Activated T-helper 17 cell treated with anti-CD3 and anti-CD28 coated beads, Interleukin-2, amount 50 U/mL, for 72 hours (primary cell): ENCODE results near the gene SEL1L. TPM values are rescaled to one million over a fixed set of nuclear protein-coding genes. Genes with fewer than 3 reads are reported as not detected.
"Not testable (repeated sequence)": the region's sequence is repeated elsewhere in the genome, so short reads cannot be mapped to it uniquely, and the experiment has no call there.

ENCODE experiments used
- ATAC-seq: fragments of 150-1000 bp; cut with Tn5 transposase; replicated peaks from 2 replicates; pipeline ENCODE4 v1.10.0; 2021; ENCODE audit warnings: mild to moderate bottlenecking, moderate library complexity
- H3K27ac Mint-ChIP-seq: one replicate; pipeline ENCODE4 v1.8.0; 2022; ENCODE audit warnings: mixed read lengths
- H3K27me3 Mint-ChIP-seq: one replicate; pipeline ENCODE4 v1.8.0; 2022; ENCODE audit warnings: mixed read lengths
- H3K36me3 Mint-ChIP-seq: one replicate; pipeline ENCODE4 v1.8.0; 2022; ENCODE audit warnings: low read depth, mild to moderate bottlenecking, mixed read lengths
- H3K4me1 Mint-ChIP-seq: one replicate; pipeline ENCODE4 v1.8.0; 2022; ENCODE audit warnings: mixed read lengths
- H3K4me3 Mint-ChIP-seq: one replicate; pipeline ENCODE4 v1.8.0; 2022; ENCODE audit warnings: mild to moderate bottlenecking, mixed read lengths
- H3K9me3 Mint-ChIP-seq: one replicate; pipeline ENCODE4 v1.8.0; 2022; ENCODE audit warnings: mixed read lengths
- total RNA-seq, 2 donors: library from RNA; stranded (reverse); gene quantifications; one replicate each; pipeline ENCODE4 v1.2.3, GENCODE V29; 2022

SEL1L gene
- total RNA-seq, 2 donors from 2014 or later = 58.7 to 69.8 TPM

- H3K9me3 Mint-ChIP-seq = no peaks in the 10 kb centered on the region
- peaks cover 65% of the 10 kb centered on the region for H3K27me3 Mint-ChIP-seq
- H3K36me3 Mint-ChIP-seq = no peaks in the 10 kb centered on the region
- H3K27ac Mint-ChIP-seq = no peak overlapping the region
- peaks cover 12% of the 10 kb centered on the region for H3K4me1 Mint-ChIP-seq
- ATAC-seq = peak; percentile 40
- peak overlapping the region; percentile 80 for H3K4me3 Mint-ChIP-seq
These were observed 98.0 kb downstream of the SEL1L start for GRCh38 chr14:81435391-81436295.

GRCh38 chr14:81435048-81435390, 98.6 kb downstream of the SEL1L start:
- Mint-ChIP-seq H3K27me3 (peaks cover 62% of the 10 kb centered on the region), H3K36me3 (no peaks in the 10 kb centered on the region), H3K27ac (no peak overlapping the region), H3K4me3 (peak overlapping the region; percentile 80), H3K4me1 (peaks cover 12% of the 10 kb centered on the region), H3K9me3 (no peaks in the 10 kb centered on the region)
- ATAC-seq = no peak

GRCh38 chr14:81434230-81434629, 99.4 kb downstream of the SEL1L start:
- Mint-ChIP-seq H3K36me3 (no peaks in the 10 kb centered on the region), H3K4me3 (no peak overlapping the region), H3K27ac (no peak overlapping the region), H3K4me1 (peaks cover 12% of the 10 kb centered on the region), H3K27me3 (peaks cover 60% of the 10 kb centered on the region), H3K9me3 (no peaks in the 10 kb centered on the region)
- no peak for ATAC-seq

GRCh38 chr14:81433378-81433777, 100.3 kb downstream of the SEL1L start:
- no peak overlapping the region for H3K4me3 Mint-ChIP-seq
- H3K27ac Mint-ChIP-seq = no peak overlapping the region
- H3K36me3 Mint-ChIP-seq = no peaks in the 10 kb centered on the region
- no peak for ATAC-seq
- peaks cover 12% of the 10 kb centered on the region for H3K4me1 Mint-ChIP-seq
- peaks cover 56% of the 10 kb centered on the region for H3K27me3 Mint-ChIP-seq
- H3K9me3 Mint-ChIP-seq = no peaks in the 10 kb centered on the region

GRCh38 chr14:81432219-81432661, 101.4 kb downstream of the SEL1L start:
- Mint-ChIP-seq H3K4me1 (peaks cover 10% of the 10 kb centered on the region), H3K9me3 (no peaks in the 10 kb centered on the region), H3K27me3 (peaks cover 57% of the 10 kb centered on the region), H3K27ac (no peak overlapping the region), H3K4me3 (no peak overlapping the region), H3K36me3 (no peaks in the 10 kb centered on the region)
- ATAC-seq = no peak

GRCh38 chr14:81430235-81430634, 103.4 kb downstream of the SEL1L start:
- Mint-ChIP-seq H3K36me3 (no peaks in the 10 kb centered on the region), H3K9me3 (no peaks in the 10 kb centered on the region), H3K27me3 (peaks cover 57% of the 10 kb centered on the region)

GRCh38 chr14:81429749-81430148, 103.9 kb downstream of the SEL1L start:
- not testable (repeated sequence) for H3K27ac Mint-ChIP-seq, ATAC-seq, H3K9me3 Mint-ChIP-seq, H3K4me1 Mint-ChIP-seq, H3K4me3 Mint-ChIP-seq, H3K36me3 Mint-ChIP-seq
- H3K27me3 Mint-ChIP-seq = peaks cover 52% of the 10 kb centered on the region

More at GRCh38 chr14:81430235-81430634, 103.4 kb downstream of the SEL1L start:
- ATAC-seq = no peak
- no peak overlapping the region for H3K27ac Mint-ChIP-seq
- peaks cover 1% of the 10 kb centered on the region for H3K4me1 Mint-ChIP-seq
- no peak overlapping the region for H3K4me3 Mint-ChIP-seq

GRCh38 chr14:81429028-81429427, 104.6 kb downstream of the SEL1L start:
- no peaks in the 10 kb centered on the region for H3K36me3 Mint-ChIP-seq
- no peak overlapping the region for H3K4me3 Mint-ChIP-seq
- no peaks in the 10 kb centered on the region for H3K9me3 Mint-ChIP-seq
- ATAC-seq = no peak
- no peak overlapping the region for H3K27ac Mint-ChIP-seq
- H3K4me1 Mint-ChIP-seq = no peaks in the 10 kb centered on the region
- H3K27me3 Mint-ChIP-seq = peaks cover 48% of the 10 kb centered on the region

- no peak overlapping the region for H3K27ac Mint-ChIP-seq
- peaks cover 32% of the 10 kb centered on the region for H3K27me3 Mint-ChIP-seq
- H3K4me1 Mint-ChIP-seq = no peaks in the 10 kb centered on the region
- no peaks in the 10 kb centered on the region for H3K9me3 Mint-ChIP-seq
- no peak for ATAC-seq
- H3K36me3 Mint-ChIP-seq = no peaks in the 10 kb centered on the region
- H3K4me3 Mint-ChIP-seq = no peak overlapping the region
These were observed 106.2 kb downstream of the SEL1L start for GRCh38 chr14:81427348-81428058.

GRCh38 chr14:81423504-81423903, 110.1 kb downstream of the SEL1L start:
- no peak overlapping the region for H3K27ac Mint-ChIP-seq
- no peaks in the 10 kb centered on the region for H3K9me3 Mint-ChIP-seq

More at GRCh38 chr14:81423504-81423903, 110.1 kb downstream of the SEL1L start:
- Mint-ChIP-seq H3K36me3 (no peaks in the 10 kb centered on the region), H3K27me3 (peaks cover 18% of the 10 kb centered on the region), H3K4me1 (no peaks in the 10 kb centered on the region), H3K4me3 (no peak overlapping the region)
- no peak for ATAC-seq

Other genes starting within 250 kb of the SEL1L start
- gene STON2, start 133.5 kb downstream of the SEL1L start, total RNA-seq = 1 to 10 TPM in 1 of 2 donors, under 1 TPM in 1; 0.64 to 1.5 TPM